ENCODE measurements around the gene LTBP1. TPM values are rescaled to one million over a fixed set of nuclear protein-coding genes. Genes with fewer than 3 reads are reported as not detected.

The LTBP1 gene
- total RNA-seq, 1 experiment from 2014 or later: 12.5 TPM

- Histone ChIP-seq H3K27me3 (ENCODE audit: control insufficient read depth, insufficient read depth, low read length) (no peaks in the 10 kb centered on the region), H3K9me3 (ENCODE audit: control insufficient read depth, insufficient read depth, low read depth, low read length) (no peaks in the 10 kb centered on the region), H3K4me1 (ENCODE audit: control insufficient read depth, insufficient read depth, low read length) (no peaks in the 10 kb centered on the region), H3K36me3 (ENCODE audit: control insufficient read depth, insufficient read depth, low read length) (no peaks in the 10 kb centered on the region), H3K4me3 (ENCODE audit: low read depth in 2 of 2, low read length in 2 of 2) (no peak overlapping the region), H3K27ac (ENCODE audit: low read length) (no peak overlapping the region)
- ChIA-PET POLR2A (interaction anchor here (0.6 kb wide), 1 partner anchor 10 kb away, joined by 6 read pairs; no protein-coding TSS in a partner anchor), CTCF (no interaction called here)
- no peak for ATAC-seq
- in situ Hi-C loops (cut with HindIII; ENCODE audit: low pct_unique_long_range_greater_than_20kb, low sequenced_read_pairs): no loop called here
- TF ChIP-seq POLR2AphosphoS5 (IDR thresholded peaks at IDR 0.05; ENCODE audit: low read depth, low read length) (no peak), REST (IDR thresholded peaks at IDR 0.05; ENCODE audit: insufficient read depth in 1 of 2, low read depth in 2 of 2, low read length in 1 of 2) (no peak), CTCF (IDR thresholded peaks at IDR 0.05) (no peak), SIN3A (IDR thresholded peaks at IDR 0.05; ENCODE audit: borderline replicate concordance, insufficient read depth, low read depth, low read length) (no peak), TCF7L2 (IDR thresholded peaks at IDR 0.05; ENCODE audit: low read depth, low read length) (no peak)
- no TSS peak for BruUV-seq (replicated peaks)
- intact Hi-C loops (cut with micrococcal nuclease; ENCODE audit: unreplicated experiment): no loop called here
- no peak for DNase-seq (ENCODE audit: low read depth, low spot score)
Measured at GRCh38 chr2:32958821-32959220, 12.1 kb downstream of the LTBP1 start.

DNA sequence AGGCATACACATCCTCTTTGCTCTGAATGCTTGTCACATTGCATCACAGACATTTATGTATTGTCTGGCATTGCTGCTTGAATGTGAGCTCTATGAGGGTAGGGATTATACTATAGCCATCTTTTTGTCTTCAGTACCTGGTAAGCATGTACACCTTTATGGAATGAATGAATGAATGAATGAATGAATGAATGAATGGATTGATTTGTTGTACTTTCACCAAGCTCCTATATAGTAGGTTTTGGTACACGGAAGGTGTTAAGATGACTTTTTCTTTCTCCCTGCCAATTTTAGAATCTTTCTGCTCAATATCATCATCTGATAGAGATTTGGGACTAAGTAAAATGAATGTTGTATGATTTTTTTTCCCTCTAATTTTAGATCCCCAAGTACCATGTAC is 13.5 kb downstream of the LTBP1 start:
- ATAC-seq (no peak), DNase-seq (ENCODE audit: low read depth, low spot score) (no peak)
- ChIA-PET CTCF (no interaction called here), POLR2A (no interaction called here)
- Histone ChIP-seq H3K4me3 (ENCODE audit: low read depth in 2 of 2, low read length in 2 of 2) (no peak overlapping the region), H3K36me3 (ENCODE audit: control insufficient read depth, insufficient read depth, low read length) (no peaks in the 10 kb centered on the region), H3K27ac (ENCODE audit: low read length) (no peak overlapping the region), H3K9me3 (ENCODE audit: control insufficient read depth, insufficient read depth, low read depth, low read length) (no peaks in the 10 kb centered on the region), H3K27me3 (ENCODE audit: control insufficient read depth, insufficient read depth, low read length) (no peaks in the 10 kb centered on the region), H3K4me1 (ENCODE audit: control insufficient read depth, insufficient read depth, low read length) (no peaks in the 10 kb centered on the region)
- TF ChIP-seq REST (IDR thresholded peaks at IDR 0.05; ENCODE audit: insufficient read depth in 1 of 2, low read depth in 2 of 2, low read length in 1 of 2) (no peak), POLR2AphosphoS5 (IDR thresholded peaks at IDR 0.05; ENCODE audit: low read depth, low read length) (no peak), TCF7L2 (IDR thresholded peaks at IDR 0.05; ENCODE audit: low read depth, low read length) (no peak), SIN3A (IDR thresholded peaks at IDR 0.05; ENCODE audit: borderline replicate concordance, insufficient read depth, low read depth, low read length) (no peak), CTCF (IDR thresholded peaks at IDR 0.05) (no peak)
- in situ Hi-C loops (cut with HindIII; ENCODE audit: low pct_unique_long_range_greater_than_20kb, low sequenced_read_pairs) (no loop called here), intact Hi-C loops (cut with micrococcal nuclease; ENCODE audit: unreplicated experiment) (no loop called here)
- BruUV-seq (replicated peaks): no TSS peak

Measured in Panc1 (cell line).